HepG2 (cell line): ENCODE data around the gene SH2D6. TPM values are rescaled to one million over a fixed set of nuclear protein-coding genes. Genes with fewer than 3 reads are reported as not detected.

ENCODE experiments used
- EP300 ChIP-seq, 3 experiments: sonication (generic) in 1 of 3; formaldehyde crosslinking in 1 of 3; IDR thresholded peaks; 2 replicates each; pipeline versions ENCODE4 v1.5.1 to v1.6.1; 2011 to 2020; ENCODE audit warnings: low read depth in 2 of 3, low read length in 2 of 3, borderline replicate concordance in 1 of 3, improper control_type of control experiment in 1 of 3, mild to moderate bottlenecking in 1 of 3, missing genetic modification reagents in 1 of 3, moderate library complexity in 1 of 3
- HNRNPL ChIP-seq: fragments of 200-400 bp; formaldehyde crosslinking; IDR thresholded peaks from 2 replicates; pipeline ENCODE4 v1.6.1; 2017; ENCODE audit warnings: mild to moderate bottlenecking, low read depth, low read length
- KDM4B ChIP-seq: sonication (generic); formaldehyde crosslinking; IDR thresholded peaks from 2 replicates; pipeline ENCODE4 v1.4.0; 2020; ENCODE audit warnings: missing genetic modification reagents
- KDM5A ChIP-seq: fragments of 200-600 bp; sonication (generic); IDR thresholded peaks from 2 replicates; pipeline ENCODE4 v1.7.0; 2018; ENCODE audit warnings: antibody characterized with exemption, mild to moderate bottlenecking, low read length, borderline replicate concordance
- NFYB ChIP-seq: sonication (generic); formaldehyde crosslinking; IDR thresholded peaks from 2 replicates; pipeline ENCODE4 v1.4.0; 2020; ENCODE audit warnings: missing genetic modification reagents
- POLR2G ChIP-seq: fragments of 200-400 bp; formaldehyde crosslinking; IDR thresholded peaks from 2 replicates; pipeline ENCODE4 v1.6.1; 2018; ENCODE audit warnings: mild to moderate bottlenecking, low read depth, low read length, moderate library complexity
- SOX6 ChIP-seq, 2 experiments: fragments of 450-650 bp in 1 of 2; sonication (generic) in 1 of 2; formaldehyde crosslinking in 1 of 2; IDR thresholded peaks; 2 replicates each; pipeline versions ENCODE4 v1.4.0 to v1.6.1; 2017 to 2020; ENCODE audit warnings: antibody characterized with exemption in 1 of 2, mild to moderate bottlenecking in 1 of 2, missing genetic modification reagents in 1 of 2
- TBL1XR1 ChIP-seq: fragments of 150-350 bp; IDR thresholded peaks from 2 replicates; pipeline ENCODE4 v1.6.1; 2014; ENCODE audit warnings: borderline replicate concordance, low read length; ENCODE audit not compliant: partially characterized antibody
- TCF12 ChIP-seq, 2 experiments: fragments of 450-650 bp in 1 of 2; sonication (generic) in 1 of 2; formaldehyde crosslinking in 1 of 2; IDR thresholded peaks; 2 replicates each; pipeline versions ENCODE4 v1.6.1 to v1.8.0; 2017 to 2022; ENCODE audit warnings: antibody characterized with exemption in 1 of 2, mild to moderate bottlenecking in 1 of 2, missing genetic modification reagents in 1 of 2, moderate library complexity in 1 of 2
- TGIF2 ChIP-seq: IDR thresholded peaks from 2 replicates; pipeline ENCODE4 v1.6.1; 2016; ENCODE audit warnings: control low read depth, missing compliant biosample characterization
- ZFP90 ChIP-seq: sonication (generic); formaldehyde crosslinking; IDR thresholded peaks from 2 replicates; pipeline ENCODE4 v1.8.0; 2022; ENCODE audit warnings: missing genetic modification reagents, mild to moderate bottlenecking, inconsistent platforms, borderline replicate concordance
- ZNF138 ChIP-seq: sonication (generic); formaldehyde crosslinking; IDR thresholded peaks from 2 replicates; pipeline ENCODE4 v1.5.0; 2020; ENCODE audit warnings: mild to moderate bottlenecking, low read depth, missing genetic modification reagents
- ZNF276 ChIP-seq: sonication (generic); formaldehyde crosslinking; IDR thresholded peaks from 2 replicates; pipeline ENCODE4 v1.4.0; 2020; ENCODE audit warnings: mild to moderate bottlenecking, low read depth, missing genetic modification reagents
- ZNF407 ChIP-seq: sonication (generic); formaldehyde crosslinking; IDR thresholded peaks from one replicate; pipeline ENCODE4 v1.5.1; 2020; ENCODE audit warnings: mild to moderate bottlenecking, missing genetic modification reagents; ENCODE audit errors: not compliant biosample characterization
- ZNF644 ChIP-seq: IDR thresholded peaks from 2 replicates; pipeline ENCODE4 v1.6.1; 2016; ENCODE audit warnings: low read depth
- ZNF782 ChIP-seq: sonication (generic); formaldehyde crosslinking; IDR thresholded peaks from 2 replicates; pipeline ENCODE4 v1.4.0; 2020; ENCODE audit warnings: missing genetic modification reagents, mild to moderate bottlenecking, borderline replicate concordance
- ZNF883 ChIP-seq: sonication (generic); formaldehyde crosslinking; IDR thresholded peaks from 2 replicates; pipeline ENCODE4 v1.5.1; 2020; ENCODE audit warnings: mild to moderate bottlenecking, missing genetic modification reagents; ENCODE audit errors: not compliant biosample characterization
- polyA plus RNA-seq, 8 experiments: library from polyadenylated mRNA; depleted of rRNA in 3 of 8; stranded (reverse) in 7 of 8; unstranded in 1 of 8; fragments of >200 nt; fragmentation: Illumina TruSeq in 4 of 8; extraction: Trizol in 4 of 8; gene quantifications; 2 replicates each; pipeline versions ENCODE4 v1.2.1 to v1.2.3, GENCODE V29; 2011 to 2016; ENCODE audit warnings: low read depth in 4 of 8, missing spikeins in 1 of 8, mixed read lengths in 1 of 8; ENCODE audit not compliant: insufficient read depth in 1 of 8
- total RNA-seq, 5 experiments: library from RNA; depleted of rRNA; stranded (reverse); fragments of >200 nt; fragmentation: Illumina TruSeq; extraction: Trizol; gene quantifications; 2 replicates each; pipeline ENCODE4 v1.2.3, GENCODE V29; 2016; ENCODE audit warnings: low read depth in 1 of 5

Gene SH2D6
- total and polyA plus RNA-seq, 2 of the 13 experiments (the other 11 are each of a cell fraction or from before 2014, with no cell fraction given) = 0.11 to 0.26 TPM

DNA sequence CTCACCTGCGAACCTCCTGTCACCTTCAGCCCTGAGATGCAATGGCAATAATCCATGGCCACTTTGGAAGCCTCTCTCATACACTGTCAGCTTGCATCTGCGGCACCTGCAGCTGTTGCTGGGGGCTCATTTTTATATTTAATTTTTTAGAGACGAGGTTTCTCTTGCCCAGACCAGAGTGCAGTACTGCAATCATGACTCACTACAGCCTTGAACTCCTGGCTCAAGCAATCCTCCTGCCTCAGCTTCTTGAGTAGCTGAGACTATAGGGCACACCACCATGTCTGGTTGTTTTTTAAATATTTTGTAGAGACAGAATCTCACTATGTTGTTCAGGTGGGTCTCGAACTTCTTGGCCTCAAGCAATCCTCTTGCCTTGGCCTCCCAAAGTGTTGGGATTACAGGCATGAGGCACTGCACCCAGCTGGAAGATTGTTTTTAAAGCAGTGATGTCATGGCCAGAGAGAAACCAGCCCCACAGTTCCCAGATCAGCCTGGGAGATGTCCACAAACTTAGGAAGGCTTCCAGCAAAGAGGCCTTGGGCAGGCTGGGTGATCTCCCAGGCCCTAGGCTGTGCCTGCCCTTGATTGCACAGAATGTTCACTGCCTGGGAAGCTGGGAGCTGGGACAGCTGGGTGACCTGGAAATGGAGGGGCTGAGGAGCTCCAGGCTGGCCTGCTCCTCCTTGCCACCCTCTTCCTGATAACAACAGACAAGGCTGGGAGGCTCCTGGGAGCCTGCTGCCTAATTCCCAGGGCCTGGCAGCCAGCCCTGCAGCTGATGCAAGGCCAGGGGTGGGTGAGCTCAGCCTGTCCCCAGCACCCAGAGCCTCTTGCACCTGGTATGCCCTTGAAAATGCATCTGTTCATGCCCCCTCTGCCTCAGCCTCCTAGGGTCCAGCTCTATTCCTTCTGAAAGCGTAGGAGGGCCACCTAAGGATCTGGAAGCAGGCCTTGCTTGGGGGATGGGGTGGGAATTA is 27.1 kb downstream of the SH2D6 start (continued):
- TF ChIP-seq ZNF407 (CRISPR knock-in tag) (no peak), TBL1XR1 (no peak), ZNF644 (CRISPR knock-in tag) (no peak), POLR2G (no peak), ZFP90 (CRISPR knock-in tag) (no peak), ZNF138 (CRISPR knock-in tag) (no peak), ZNF883 (CRISPR knock-in tag) (no peak), TGIF2 (CRISPR knock-in tag) (no peak), KDM5A (no peak), HNRNPL (no peak), NFYB (CRISPR knock-in tag) (no peak), SOX6 (IDR thresholded peaks at IDR 0.05) (no peak), SOX6 (CRISPR knock-in tag; IDR thresholded peaks at IDR 0.05) (peak; percentile 55; the same call in 1 of the 2 replicates), EP300 (IDR thresholded peaks at IDR 0.05; ENCODE audit: low read depth in 2 of 2, low read length in 2 of 2) (no peak), EP300 (CRISPR knock-in tag; IDR thresholded peaks at IDR 0.05; ENCODE audit: borderline replicate concordance) (0 out of 2 replicates have a peak, but pooled peaks have one; percentile 13), TCF12 (IDR thresholded peaks at IDR 0.05) (no peak), TCF12 (CRISPR knock-in tag; IDR thresholded peaks at IDR 0.05) (no peak), ZNF276 (no peak), ZNF782 (0 out of 2 replicates have a peak, but pooled peaks have one; percentile 70), KDM4B (CRISPR knock-in tag) (peak; percentile 47; the same call in 1 of the 2 replicates)
